HT1080 (cell line): ENCODE measurements around the gene STRN. TPM values are rescaled to one million over a fixed set of nuclear protein-coding genes. Genes with fewer than 3 reads are reported as not detected.

ENCODE experiments used
- DNase-seq: peaks from one replicate; pipeline ENCODE4 v3.0.0-alpha.2; 2015; ENCODE audit warnings: low read depth
- small RNA-seq: library from RNA; depleted of rRNA; stranded (forward); fragments of <200 nt; gene quantifications from one replicate; pipeline ENCODE3, GENCODE V24; 2014
- total RNA-seq: library from RNA; depleted of rRNA; stranded (reverse); fragments of >200 nt; shearing (Covaris generic); gene quantifications from 2 replicates; pipeline ENCODE4 v1.2.3, GENCODE V29; 2014; rRNA removed

The STRN gene
- total RNA-seq, 1 experiment from 2014 or later, result 14.8 TPM

GRCh38 chr2:36798724-36799123, 167.6 kb downstream of the STRN start:
- DNase-seq, result no peak

GRCh38 chr2:36797324-36798070, 168.8 kb downstream of the STRN start:
- peak; percentile 60 for DNase-seq

Small RNAs within 50 kb of the gene (small RNA-seq; reads per million reads assigned to genes)
- not detected for gene RNU6-577P

Other genes with a start within 250 kb of the STRN start
- 9.0 and 12.5 TPM in 2 replicates for gene HEATR5B, start 117.8 kb upstream of the STRN start, total RNA-seq
- 10.5 and 11.3 TPM in 2 replicates for gene GPATCH11, start 118.0 kb upstream of the STRN start, total RNA-seq
- gene EIF2AK2, start 190.4 kb upstream of the STRN start, total RNA-seq, result 24.5 TPM in 2 replicates
- not detected in 2 replicates for gene SULT6B1, start 222.1 kb upstream of the STRN start, total RNA-seq
- 13.4 and 17.6 TPM in 2 replicates for gene CEBPZOS, start 230.0 kb upstream of the STRN start, total RNA-seq